Panc1 (cell line): Measurements from ENCODE around the gene MYO7B.

Source experiments
- CTCF ChIP-seq: fragments of 450-650 bp; IDR thresholded peaks from 2 replicates; pipeline ENCODE4 v1.5.1; 2017; ENCODE audit warnings: mild to moderate bottlenecking
- POLR2AphosphoS5 ChIP-seq: IDR thresholded peaks from 2 replicates; pipeline ENCODE4 v1.6.1; 2012; ENCODE audit warnings: mild to moderate bottlenecking, low read depth, low read length, moderate library complexity

- TF ChIP-seq CTCF: no peak
- TF ChIP-seq POLR2AphosphoS5: no peak
These were observed 148.3 kb downstream of the MYO7B start for GRCh38 chr2:127683757-127684156.
